Measurements from ENCODE around the gene DNMT3A. TPM values are rescaled to one million over a fixed set of nuclear protein-coding genes. Genes with fewer than 3 reads are reported as not detected.
A peak's percentile ranks its signal among the peaks of the same experiment; 100 is the strongest.

DNMT3A gene
- total RNA-seq, 1 donor, result 11.7 TPM

DNA sequence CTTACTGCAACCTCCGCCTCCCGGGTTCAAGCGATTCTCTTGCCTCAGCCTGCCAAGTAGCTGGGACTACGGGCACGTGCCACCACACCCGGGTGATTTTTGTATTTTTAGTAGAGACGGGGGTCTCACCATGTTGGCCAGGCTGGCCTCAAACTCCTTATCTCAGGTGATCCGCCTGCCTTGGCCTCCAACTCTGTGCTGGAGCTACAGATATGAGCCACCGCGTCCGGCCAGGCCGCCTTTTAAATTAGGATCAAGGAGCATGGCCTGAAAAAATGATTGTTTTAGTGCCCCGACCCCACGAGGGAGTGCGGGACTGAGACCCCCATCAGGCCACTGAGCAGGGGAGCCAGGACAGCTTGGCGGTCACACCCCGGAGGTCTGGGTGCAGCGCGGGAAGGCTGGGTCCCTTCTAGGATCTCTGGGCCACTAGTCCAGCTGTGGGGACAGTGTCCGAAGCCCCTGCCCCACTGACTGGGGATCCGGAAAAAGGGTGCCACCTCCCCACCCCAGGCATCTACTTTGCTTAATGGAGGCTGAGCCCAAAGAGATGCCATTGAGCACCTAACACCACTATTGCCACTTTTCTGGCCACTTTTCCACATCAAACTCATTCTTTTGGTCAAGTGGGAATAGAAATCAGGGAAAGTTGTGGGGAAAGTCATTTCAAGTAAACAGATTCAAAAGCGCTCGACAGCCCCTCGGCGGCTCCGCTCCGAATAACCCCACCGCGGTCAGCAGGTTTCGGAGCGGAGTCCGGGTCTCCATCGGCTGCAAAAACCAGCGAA, 19.7 kb upstream of the DNMT3A start:
- peak overlapping the region; percentile 25 for H3K4me3 ChIP-seq (ENCODE audit: low read depth, low read length)
- no peak for DNase-seq (ENCODE audit: low read depth)
- TF ChIP-seq, protein P1, sequence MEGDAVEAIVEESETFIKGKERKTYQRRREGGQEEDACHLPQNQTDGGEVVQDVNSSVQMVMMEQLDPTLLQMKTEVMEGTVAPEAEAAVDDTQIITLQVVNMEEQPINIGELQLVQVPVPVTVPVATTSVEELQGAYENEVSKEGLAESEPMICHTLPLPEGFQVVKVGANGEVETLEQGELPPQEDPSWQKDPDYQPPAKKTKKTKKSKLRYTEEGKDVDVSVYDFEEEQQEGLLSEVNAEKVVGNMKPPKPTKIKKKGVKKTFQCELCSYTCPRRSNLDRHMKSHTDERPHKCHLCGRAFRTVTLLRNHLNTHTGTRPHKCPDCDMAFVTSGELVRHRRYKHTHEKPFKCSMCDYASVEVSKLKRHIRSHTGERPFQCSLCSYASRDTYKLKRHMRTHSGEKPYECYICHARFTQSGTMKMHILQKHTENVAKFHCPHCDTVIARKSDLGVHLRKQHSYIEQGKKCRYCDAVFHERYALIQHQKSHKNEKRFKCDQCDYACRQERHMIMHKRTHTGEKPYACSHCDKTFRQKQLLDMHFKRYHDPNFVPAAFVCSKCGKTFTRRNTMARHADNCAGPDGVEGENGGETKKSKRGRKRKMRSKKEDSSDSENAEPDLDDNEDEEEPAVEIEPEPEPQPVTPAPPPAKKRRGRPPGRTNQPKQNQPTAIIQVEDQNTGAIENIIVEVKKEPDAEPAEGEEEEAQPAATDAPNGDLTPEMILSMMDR (IDR thresholded peaks at IDR 0.05; ENCODE audit: insufficient read depth, low read depth, low read length), result no peak

DNA sequence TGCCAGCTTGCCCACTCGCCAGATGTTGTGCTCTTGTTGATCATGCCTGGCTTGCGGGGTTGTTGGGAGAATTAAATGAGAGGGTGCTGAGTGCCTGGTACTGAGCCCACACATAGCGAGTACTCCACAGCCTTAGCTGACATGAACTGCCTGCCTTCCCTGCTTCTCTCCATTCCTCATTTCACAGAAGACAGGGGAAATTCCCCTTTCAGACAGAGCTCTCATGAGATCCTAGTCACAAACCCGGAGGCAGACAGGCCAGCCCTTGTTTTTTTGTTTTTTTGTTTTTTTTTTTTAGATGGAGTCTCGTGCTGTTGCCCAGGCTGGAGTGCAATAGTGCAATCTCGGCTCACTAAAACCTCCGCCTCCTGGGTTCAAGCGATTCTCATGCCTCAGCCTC, 17.1 kb upstream of the DNMT3A start:
- no peak for DNase-seq (ENCODE audit: low read depth)
- TF ChIP-seq, protein P1 (IDR thresholded peaks at IDR 0.05; ENCODE audit: insufficient read depth, low read depth, low read length), result no peak
- no peak overlapping the region for H3K4me3 ChIP-seq (ENCODE audit: low read depth, low read length)

DNA sequence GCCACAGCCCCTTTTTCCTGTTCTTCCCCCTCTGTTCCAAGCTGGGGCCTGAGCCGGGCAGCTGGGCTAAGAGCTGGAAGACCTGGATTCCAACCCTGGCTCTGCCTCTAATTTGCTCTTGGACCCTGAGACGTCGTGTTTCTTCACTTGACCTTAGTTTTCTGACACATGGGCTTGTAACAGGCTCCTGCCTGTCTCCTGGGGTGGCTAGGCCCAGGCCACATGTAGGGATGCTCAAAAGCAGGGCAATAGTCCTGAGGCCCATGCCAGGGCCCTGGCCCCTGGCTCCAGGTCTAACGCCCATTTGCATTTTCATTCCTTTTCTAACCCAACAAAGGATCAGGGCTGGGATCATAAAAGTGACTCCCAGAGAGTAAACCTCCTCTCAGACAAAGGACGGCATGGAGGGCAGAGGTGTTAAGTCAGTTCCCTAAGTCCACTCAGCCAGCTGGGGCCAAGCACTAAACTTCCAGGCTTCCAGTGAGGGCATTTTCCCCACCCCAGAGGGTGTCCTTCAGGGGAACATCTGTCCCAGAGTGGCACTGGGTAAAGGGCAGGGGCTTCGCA, 16.6 kb upstream of the DNMT3A start:
- no peak for DNase-seq (ENCODE audit: low read depth)
- TF ChIP-seq, protein P1 (IDR thresholded peaks at IDR 0.05; ENCODE audit: insufficient read depth, low read depth, low read length), result no peak
- no peak overlapping the region for H3K4me3 ChIP-seq (ENCODE audit: low read depth, low read length)

DNA sequence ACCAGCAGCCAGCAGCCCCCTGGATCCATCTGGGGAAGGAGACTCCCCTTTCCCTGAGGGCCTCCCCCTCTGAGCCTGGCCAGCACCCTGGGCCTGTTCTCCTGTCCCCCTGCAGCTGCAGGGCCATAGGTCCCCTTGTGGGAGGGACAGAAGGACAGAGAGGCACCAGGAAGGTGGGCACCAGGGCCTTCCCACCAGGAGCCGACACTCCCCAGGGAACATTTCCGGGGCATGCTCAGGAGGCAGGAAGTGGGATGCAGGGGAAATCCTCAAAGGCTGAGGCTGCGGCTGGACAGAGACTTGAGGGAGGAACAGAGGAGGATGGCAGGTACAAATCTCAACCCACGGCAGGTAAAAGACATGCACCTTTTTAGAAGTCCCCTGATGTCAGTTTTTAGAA, 14.4 kb upstream of the DNMT3A start:
- H3K4me3 ChIP-seq (ENCODE audit: low read depth, low read length), result no peak overlapping the region
- DNase-seq (ENCODE audit: low read depth), result no peak
- TF ChIP-seq, protein P1 (IDR thresholded peaks at IDR 0.05; ENCODE audit: insufficient read depth, low read depth, low read length), result no peak

DNA sequence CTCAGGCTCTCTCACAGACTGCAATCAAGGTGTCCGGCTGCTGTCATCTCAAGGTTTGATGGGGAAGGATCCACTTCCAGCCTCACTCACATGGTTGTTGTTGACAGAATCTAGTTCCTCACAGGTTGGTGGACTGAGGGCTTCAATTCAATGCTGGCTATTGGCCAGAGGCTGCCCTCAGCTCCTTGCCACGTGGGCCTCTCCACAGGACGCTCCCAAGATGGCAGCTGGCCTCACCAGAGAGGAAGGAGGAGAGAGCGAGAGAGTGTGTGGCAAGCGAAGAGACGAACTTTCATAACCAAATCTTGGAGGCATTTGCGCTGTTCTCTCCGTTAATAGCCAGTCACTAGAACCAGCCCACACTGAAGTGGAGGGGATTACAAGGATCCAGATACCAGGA, 13.5 kb upstream of the DNMT3A start:
- no peak overlapping the region for H3K4me3 ChIP-seq (ENCODE audit: low read depth, low read length)
- no peak for DNase-seq (ENCODE audit: low read depth)
- TF ChIP-seq, protein P1 (IDR thresholded peaks at IDR 0.05; ENCODE audit: insufficient read depth, low read depth, low read length), result no peak

DNA sequence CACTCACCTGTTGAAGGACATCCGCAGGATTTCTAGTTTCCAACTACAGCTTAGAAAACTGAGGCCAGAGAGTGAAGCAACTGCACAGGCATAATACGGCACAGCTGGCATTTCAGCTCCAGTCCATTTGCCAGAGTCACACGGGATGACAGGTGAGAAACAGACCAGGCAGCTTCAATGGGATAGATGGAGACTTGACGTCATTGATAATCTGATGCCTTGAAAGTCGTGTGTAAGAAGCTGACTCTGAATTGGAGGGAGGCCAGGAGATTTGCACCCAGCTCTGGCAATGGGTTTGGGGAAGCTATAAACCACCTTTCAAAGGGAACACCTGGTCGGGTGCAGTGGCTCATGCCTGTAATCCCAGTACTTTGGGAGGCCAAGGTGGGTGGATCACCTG, 12.4 kb upstream of the DNMT3A start:
- TF ChIP-seq, protein P1 (IDR thresholded peaks at IDR 0.05; ENCODE audit: insufficient read depth, low read depth, low read length), result no peak
- no peak overlapping the region for H3K4me3 ChIP-seq (ENCODE audit: low read depth, low read length)
- DNase-seq (ENCODE audit: low read depth), result no peak

Data from fibroblast of villous mesenchyme (primary cell).